HFFc6 (cell line): Measurements from ENCODE around the gene UST. TPM values are rescaled to one million over a fixed set of nuclear protein-coding genes. Genes with fewer than 3 reads are reported as not detected.

Source experiments
- DNase-seq: peaks from one replicate; pipeline ENCODE4 v3.0.0-alpha.2; 2018
- H3K27ac Mint-ChIP-seq: 2 replicates; pipeline ENCODE4 v1.8.0; 2020; ENCODE audit warnings: mild to moderate bottlenecking, mixed read lengths
- H3K27me3 Mint-ChIP-seq: 2 replicates; pipeline ENCODE4 v1.8.0; 2021; ENCODE audit warnings: mild to moderate bottlenecking, moderate library complexity, mixed read lengths; ENCODE audit not compliant: insufficient read depth
- H3K36me3 Mint-ChIP-seq: 2 replicates; pipeline ENCODE4 v1.8.0; 2021; ENCODE audit warnings: low read depth, mixed read lengths
- H3K4me1 Mint-ChIP-seq: 2 replicates; pipeline ENCODE4 v1.8.0; 2020; ENCODE audit warnings: low read depth, mixed read lengths
- H3K4me3 Mint-ChIP-seq: 2 replicates; pipeline ENCODE4 v1.8.0; 2020; ENCODE audit warnings: mild to moderate bottlenecking, moderate library complexity, mixed read lengths
- H3K9me3 Mint-ChIP-seq: 2 replicates; pipeline ENCODE4 v1.8.0; 2020; ENCODE audit warnings: mild to moderate bottlenecking, mixed read lengths
- total RNA-seq, 6 experiments: library from RNA; stranded (reverse); fragmentation: NEBNext Ultra II Directional; extraction: Animal tissue kit (Norgen Biotek cat#: 25700); gene quantifications; 2 replicates in 1 of 6; 3 replicates in 5 of 6; pipeline ENCODE4 v1.2.3, GENCODE V29; 2021
- TF ChIP-seq, protein P1 (sequence below): fragments of 200-600 bp; sonication (generic); IDR thresholded peaks from 2 replicates; pipeline ENCODE4 v1.5.0; 2021; ENCODE audit warnings: antibody characterized with exemption, mild to moderate bottlenecking

UST gene
- total RNA-seq, 6 experiments from 2014 or later, result 12.9 to 17.3 (median 16.7) TPM

GRCh38 chr6:149079911-149080491 lies 333.2 kb downstream of the UST start:
- Mint-ChIP-seq H3K9me3 (no peaks in the 10 kb centered on the region), H3K27ac (peak overlapping the region; percentile 88), H3K4me3 (peak overlapping the region; percentile 46; the same call in 1 of the 2 replicates), H3K36me3 (peaks cover 7% of the 10 kb centered on the region), H3K27me3 (peaks cover 2% of the 10 kb centered on the region; the same call in 1 of the 2 replicates), H3K4me1 (peaks cover 51% of the 10 kb centered on the region)
- DNase-seq, result peak; percentile 36
- TF ChIP-seq, protein P1, sequence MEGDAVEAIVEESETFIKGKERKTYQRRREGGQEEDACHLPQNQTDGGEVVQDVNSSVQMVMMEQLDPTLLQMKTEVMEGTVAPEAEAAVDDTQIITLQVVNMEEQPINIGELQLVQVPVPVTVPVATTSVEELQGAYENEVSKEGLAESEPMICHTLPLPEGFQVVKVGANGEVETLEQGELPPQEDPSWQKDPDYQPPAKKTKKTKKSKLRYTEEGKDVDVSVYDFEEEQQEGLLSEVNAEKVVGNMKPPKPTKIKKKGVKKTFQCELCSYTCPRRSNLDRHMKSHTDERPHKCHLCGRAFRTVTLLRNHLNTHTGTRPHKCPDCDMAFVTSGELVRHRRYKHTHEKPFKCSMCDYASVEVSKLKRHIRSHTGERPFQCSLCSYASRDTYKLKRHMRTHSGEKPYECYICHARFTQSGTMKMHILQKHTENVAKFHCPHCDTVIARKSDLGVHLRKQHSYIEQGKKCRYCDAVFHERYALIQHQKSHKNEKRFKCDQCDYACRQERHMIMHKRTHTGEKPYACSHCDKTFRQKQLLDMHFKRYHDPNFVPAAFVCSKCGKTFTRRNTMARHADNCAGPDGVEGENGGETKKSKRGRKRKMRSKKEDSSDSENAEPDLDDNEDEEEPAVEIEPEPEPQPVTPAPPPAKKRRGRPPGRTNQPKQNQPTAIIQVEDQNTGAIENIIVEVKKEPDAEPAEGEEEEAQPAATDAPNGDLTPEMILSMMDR, result no peak

DNA sequence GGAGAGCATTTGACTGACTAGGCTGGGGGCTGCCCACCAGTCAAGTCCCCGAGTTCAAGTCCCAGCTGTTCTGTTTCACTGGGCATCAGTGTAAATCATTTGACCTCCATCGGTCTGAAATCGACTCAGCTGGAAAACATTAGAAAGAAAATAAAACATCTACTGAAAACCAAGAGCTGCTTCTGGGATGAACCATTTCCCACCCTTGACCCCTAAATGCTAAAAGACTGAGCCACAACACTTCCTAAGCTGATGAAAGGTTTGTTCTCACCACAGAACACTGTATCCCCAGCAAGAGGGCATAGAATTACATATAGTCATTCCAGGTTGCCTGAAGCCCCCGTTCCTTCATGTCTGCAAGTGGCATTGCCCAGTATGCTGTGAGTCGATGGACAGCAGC lies 333.7 kb downstream of the UST start:
- Mint-ChIP-seq H3K4me1 (peaks cover 48% of the 10 kb centered on the region), H3K27me3 (peaks cover 3% of the 10 kb centered on the region; the same call in 1 of the 2 replicates), H3K36me3 (peaks cover 4% of the 10 kb centered on the region), H3K27ac (peak overlapping the region; percentile 88), H3K9me3 (no peaks in the 10 kb centered on the region), H3K4me3 (peak overlapping the region; percentile 46)
- TF ChIP-seq, protein P1, result no peak
- peak; percentile 57 for DNase-seq

DNA sequence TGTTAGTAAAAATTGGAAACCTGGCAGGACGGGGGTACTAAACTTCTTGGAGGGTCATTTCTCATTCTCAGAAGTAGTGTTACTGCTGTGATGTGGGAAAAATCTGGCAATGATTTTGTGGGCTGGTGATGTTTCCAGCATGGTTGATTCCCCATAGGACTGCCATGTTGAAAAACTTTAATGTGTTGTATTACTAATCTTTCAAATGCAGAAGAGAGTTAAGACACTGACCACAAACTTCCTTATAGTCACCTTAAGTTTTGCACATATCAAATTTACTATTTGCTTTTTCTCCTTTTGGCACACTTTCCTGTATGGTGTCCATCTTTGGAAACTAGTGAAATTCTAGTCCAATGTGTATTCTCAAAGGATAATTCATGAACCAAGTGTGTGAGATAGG lies 334.5 kb downstream of the UST start:
- Mint-ChIP-seq H3K27me3 (peaks cover 9% of the 10 kb centered on the region), H3K4me3 (no peak overlapping the region), H3K4me1 (peaks cover 40% of the 10 kb centered on the region), H3K36me3 (no peaks in the 10 kb centered on the region), H3K27ac (peak overlapping the region; percentile 88; the same call in 1 of the 2 replicates), H3K9me3 (no peaks in the 10 kb centered on the region)
- no peak for DNase-seq
- TF ChIP-seq, protein P1, result no peak

DNA sequence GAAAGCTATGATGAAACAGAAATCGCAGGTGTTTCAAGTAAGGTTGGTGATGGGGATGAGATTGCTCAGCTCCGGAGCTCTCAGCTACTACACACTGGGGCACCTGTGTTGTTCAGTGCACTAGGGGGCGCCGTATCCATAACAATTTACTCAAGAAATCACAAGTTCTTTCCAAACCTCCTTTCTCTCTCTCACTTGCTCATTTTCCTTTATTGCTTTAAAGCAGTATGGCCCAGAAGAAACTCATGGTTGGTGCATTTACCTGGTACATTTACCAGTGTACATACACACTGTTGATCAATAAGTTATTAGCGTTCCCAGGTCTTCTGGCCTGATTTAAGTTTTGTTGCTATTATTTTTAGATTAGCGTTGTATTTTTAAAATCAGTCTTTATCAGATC lies 335.5 kb downstream of the UST start:
- Mint-ChIP-seq H3K9me3 (no peaks in the 10 kb centered on the region), H3K36me3 (no peaks in the 10 kb centered on the region), H3K27me3 (peaks cover 9% of the 10 kb centered on the region), H3K4me1 (peaks cover 38% of the 10 kb centered on the region), H3K27ac (no peak overlapping the region), H3K4me3 (no peak overlapping the region)
- DNase-seq, result peak; percentile 65
- TF ChIP-seq, protein P1, result peak; percentile 91

DNA sequence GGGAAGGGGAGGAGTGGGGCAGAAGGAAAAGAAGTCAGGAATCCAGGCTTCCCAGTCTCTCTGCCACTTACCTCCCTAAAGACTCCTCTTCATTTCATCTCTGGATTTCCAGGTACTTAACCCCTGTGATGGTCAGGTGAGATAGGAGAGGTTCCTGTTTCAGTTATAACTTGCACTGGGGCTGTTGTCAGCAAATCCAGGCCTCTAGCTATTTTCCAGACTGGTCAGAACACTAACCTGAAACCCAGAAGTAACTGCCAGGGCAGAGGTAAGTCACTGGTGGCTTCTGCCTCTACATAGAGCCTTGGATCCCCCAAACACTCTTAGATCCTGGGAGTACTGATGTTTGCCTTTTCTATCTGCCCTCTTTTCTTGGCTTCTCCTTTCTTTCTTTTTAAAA lies 337.2 kb downstream of the UST start:
- H3K4me3 Mint-ChIP-seq, result no peak overlapping the region
- no peak for DNase-seq
- TF ChIP-seq, protein P1, result no peak
- no peaks in the 10 kb centered on the region for H3K36me3 Mint-ChIP-seq
- peaks cover 9% of the 10 kb centered on the region for H3K27me3 Mint-ChIP-seq
- H3K9me3 Mint-ChIP-seq, result no peaks in the 10 kb centered on the region
- H3K27ac Mint-ChIP-seq, result no peak overlapping the region
- H3K4me1 Mint-ChIP-seq, result peaks cover 38% of the 10 kb centered on the region
